GM23338 (cell line): Measurements from ENCODE around the gene TCF12. TPM values are rescaled to one million over a fixed set of nuclear protein-coding genes. Genes with fewer than 3 reads are reported as not detected.

Experiments
- ATAC-seq: fragments of 200-7000 bp; cut with Tn5 transposase; 3 replicates; pipeline ENCODE4 v1.9.1; 2020
- DNase-seq: peaks from one replicate; pipeline ENCODE4 v3.0.0-alpha.2; 2015; ENCODE audit warnings: low spot score
- H2AFZ ChIP-seq: fragments of 200-600 bp; sonication (generic); 2 replicates; pipeline ENCODE4 v1.8.0; 2016; ENCODE audit warnings: antibody characterized with exemption, mild to moderate bottlenecking, moderate library complexity
- H3F3A ChIP-seq: fragments of 200-600 bp; sonication (generic); replicated peaks from 2 replicates; pipeline ENCODE4 v1.8.0; 2017; ENCODE audit warnings: antibody characterized with exemption, mixed run types, low read depth
- H3K27ac ChIP-seq: fragments of 200-600 bp; sonication (generic); 2 replicates; pipeline ENCODE4 v1.6.1; 2016; ENCODE audit warnings: low read depth
- H3K27me3 ChIP-seq: fragments of 200-600 bp; sonication (generic); 2 replicates; pipeline ENCODE4 v1.8.0; 2016; ENCODE audit warnings: mild to moderate bottlenecking, mixed run types, moderate library complexity; ENCODE audit not compliant: insufficient read depth
- H3K36me3 ChIP-seq: fragments of 200-600 bp; sonication (generic); 2 replicates; pipeline ENCODE4 v1.8.0; 2016; ENCODE audit warnings: mild to moderate bottlenecking; ENCODE audit not compliant: insufficient read depth
- H3K4me1 ChIP-seq: fragments of 200-600 bp; sonication (generic); 2 replicates; pipeline ENCODE4 v1.8.0; 2016; ENCODE audit warnings: mild to moderate bottlenecking, moderate library complexity; ENCODE audit not compliant: insufficient read depth
- H3K4me2 ChIP-seq: fragments of 200-600 bp; sonication (generic); 2 replicates; pipeline ENCODE4 v1.7.1; 2017; ENCODE audit warnings: mixed run types
- H3K4me3 ChIP-seq: fragments of 200-600 bp; sonication (generic); 2 replicates; pipeline ENCODE4 v1.6.1; 2016; ENCODE audit warnings: mixed run types
- H3K79me2 ChIP-seq: fragments of 200-600 bp; sonication (generic); replicated peaks from 2 replicates; pipeline ENCODE4 v1.8.0; 2017; ENCODE audit warnings: mild to moderate bottlenecking; ENCODE audit not compliant: insufficient read depth
- H3K9me2 ChIP-seq: fragments of 200-600 bp; sonication (generic); 2 replicates; pipeline ENCODE4 v1.8.0; 2017; ENCODE audit not compliant: insufficient read depth
- H4K20me1 ChIP-seq: fragments of 200-600 bp; sonication (generic); replicated peaks from 2 replicates; pipeline ENCODE4 v1.8.0; 2017; ENCODE audit warnings: mild to moderate bottlenecking; ENCODE audit not compliant: insufficient read depth
- H3K27ac Mint-ChIP-seq: 2 replicates; pipeline ENCODE4 v1.8.0; 2020; ENCODE audit warnings: inconsistent platforms, mild to moderate bottlenecking, moderate library complexity, mixed read lengths
- H3K27me3 Mint-ChIP-seq: 3 replicates; pipeline ENCODE4 v1.8.0; 2022; ENCODE audit warnings: low read depth, mild to moderate bottlenecking, moderate library complexity, mixed read lengths, inconsistent platforms; ENCODE audit not compliant: insufficient read depth, poor library complexity
- H3K36me3 Mint-ChIP-seq: 3 replicates; pipeline ENCODE4 v1.8.0; 2021; ENCODE audit warnings: low read depth, mild to moderate bottlenecking, inconsistent platforms, moderate library complexity, mixed read lengths
- H3K4me1 Mint-ChIP-seq: 3 replicates; pipeline ENCODE4 v1.8.0; 2020; ENCODE audit warnings: mild to moderate bottlenecking, inconsistent platforms, mixed read lengths
- H3K4me3 Mint-ChIP-seq: 3 replicates; pipeline ENCODE4 v1.8.0; 2021; ENCODE audit warnings: moderate library complexity, mild to moderate bottlenecking, inconsistent platforms, mixed read lengths
- H3K9me3 Mint-ChIP-seq: 3 replicates; pipeline ENCODE4 v1.8.0; 2020; ENCODE audit warnings: moderate library complexity, mild to moderate bottlenecking, inconsistent platforms, mixed read lengths
- CREB1 ChIP-seq: fragments of 250-450 bp; sonication (Bioruptor Pico); IDR thresholded peaks from 2 replicates; pipeline ENCODE4 v1.5.0; 2020; ENCODE audit warnings: low read depth, mild to moderate bottlenecking, moderate library complexity
- ETS1 ChIP-seq: IDR thresholded peaks from 2 replicates; pipeline ENCODE4 v1.6.1; 2016; ENCODE audit warnings: antibody characterized with exemption
- EZH2 ChIP-seq: fragments of 200-600 bp; sonication (generic); IDR thresholded peaks from one replicate; pipeline ENCODE4 v1.8.0; 2017; ENCODE audit warnings: antibody characterized with exemption, mild to moderate bottlenecking, low read depth; ENCODE audit not compliant: unreplicated experiment
- EZH2phosphoT487 ChIP-seq: fragments of 200-600 bp; sonication (generic); IDR thresholded peaks from one replicate; pipeline ENCODE4 v1.8.1; 2018; ENCODE audit warnings: antibody characterized with exemption; ENCODE audit not compliant: unreplicated experiment
- JUNB ChIP-seq: IDR thresholded peaks from one replicate; pipeline ENCODE4 v1.6.1; 2016; ENCODE audit warnings: antibody characterized with exemption; ENCODE audit not compliant: unreplicated experiment
- POLR2AphosphoS5 ChIP-seq: IDR thresholded peaks from 2 replicates; pipeline ENCODE4 v1.6.1; 2016; ENCODE audit warnings: antibody characterized with exemption, low read depth
- REST ChIP-seq: IDR thresholded peaks from one replicate; pipeline ENCODE4 v1.6.1; 2018; ENCODE audit warnings: antibody characterized with exemption; ENCODE audit not compliant: unreplicated experiment
- STAT1 ChIP-seq: IDR thresholded peaks from one replicate; pipeline ENCODE4 v1.6.1; 2016; ENCODE audit warnings: antibody characterized with exemption; ENCODE audit not compliant: unreplicated experiment
- ZNF114 ChIP-seq: fragments of 250-450 bp; sonication (Bioruptor Pico); IDR thresholded peaks from 2 replicates; pipeline ENCODE4 v1.5.0; 2020; ENCODE audit warnings: mild to moderate bottlenecking, moderate library complexity
- ZNF331 ChIP-seq: fragments of 250-450 bp; sonication (Bioruptor Pico); IDR thresholded peaks from 2 replicates; pipeline ENCODE4 v1.5.0; 2020; ENCODE audit warnings: low read depth, mild to moderate bottlenecking, moderate library complexity
- ZNF462 ChIP-seq: fragments of 250-450 bp; sonication (Bioruptor Pico); IDR thresholded peaks from 2 replicates; pipeline ENCODE4 v1.5.0; 2020; ENCODE audit warnings: mild to moderate bottlenecking, moderate library complexity
- polyA plus RNA-seq: library from polyadenylated mRNA; unstranded; fragments of >200 nt; fragmentation: Nextera tagmentation; extraction: Ambion mirVana; gene quantifications from 2 replicates; pipeline ENCODE4 v1.2.1, GENCODE V29; 2016
- total RNA-seq: library from RNA; depleted of rRNA; stranded (reverse); fragments of >200 nt; shearing (Covaris generic); gene quantifications from 2 replicates; pipeline ENCODE4 v1.2.3, GENCODE V29; 2014

Gene TCF12
- total and polyA plus RNA-seq, 2 experiments from 2014 or later: 27.6 to 104 TPM

- Histone ChIP-seq H3K4me2 (no peak overlapping the region), H3K9me2 (no peaks in the 10 kb centered on the region), H3K4me3 (no peak overlapping the region), H3K79me2 (no peaks in the 10 kb centered on the region), H2AFZ (no peak overlapping the region), H3K27ac (no peak overlapping the region), H3F3A (no peaks in the 10 kb centered on the region), H4K20me1 (no peaks in the 10 kb centered on the region), H3K27me3 (no peaks in the 10 kb centered on the region), H3K4me1 (no peaks in the 10 kb centered on the region), H3K36me3 (no peaks in the 10 kb centered on the region)
- ATAC-seq (no peak), DNase-seq (no peak)
- Mint-ChIP-seq H3K9me3 (no peaks in the 10 kb centered on the region; the same call in 2 of the 3 replicates), H3K27me3 (peaks cover 6% of the 10 kb centered on the region), H3K36me3 (peaks cover 32% of the 10 kb centered on the region), H3K4me1 (peaks cover 18% of the 10 kb centered on the region), H3K4me3 (no peak overlapping the region), H3K27ac (no peak overlapping the region)
- no peak for TF ChIP-seq EZH2phosphoT487
- no peak for TF ChIP-seq JUNB
- no peak for TF ChIP-seq ZNF114 (CRISPR knock-in tag)
- TF ChIP-seq ETS1: no peak
- TF ChIP-seq CREB1: no peak
- TF ChIP-seq ZNF462 (CRISPR knock-in tag): no peak
- TF ChIP-seq EZH2: no peak
- no peak for TF ChIP-seq REST
- no peak for TF ChIP-seq POLR2AphosphoS5
- TF ChIP-seq ZNF331 (CRISPR knock-in tag): no peak
- TF ChIP-seq STAT1: no peak
Observed at GRCh38 chr15:57190208-57190607, 271.8 kb downstream of the TCF12 start.
